Loucy (cell line): Measurements from ENCODE around the gene MCRIP1.

ENCODE experiments used
- H2AFZ ChIP-seq: fragments of 200-600 bp; sonication (generic); 2 replicates; pipeline ENCODE4 v1.6.0; 2016; ENCODE audit warnings: antibody characterized with exemption, mild to moderate bottlenecking, low read length, moderate library complexity
- H3F3A ChIP-seq: fragments of 200-600 bp; 2 replicates; pipeline ENCODE4 v1.6.0; 2016; ENCODE audit warnings: antibody characterized with exemption, low read depth, mild to moderate bottlenecking
- H3K27me3 ChIP-seq: fragments of 200-600 bp; sonication (generic); 2 replicates; pipeline ENCODE4 v1.6.1; 2014; ENCODE audit warnings: low read length, mild to moderate bottlenecking; ENCODE audit not compliant: insufficient read depth, poor library complexity, severe bottlenecking
- H3K36me3 ChIP-seq: fragments of 200-600 bp; sonication (generic); 2 replicates; pipeline ENCODE4 v1.6.1; 2016; ENCODE audit warnings: low read length; ENCODE audit not compliant: insufficient read depth
- H3K4me1 ChIP-seq: fragments of 200-600 bp; sonication (generic); 2 replicates; pipeline ENCODE4 v1.5.1; 2014; ENCODE audit warnings: low read length, mild to moderate bottlenecking; ENCODE audit not compliant: insufficient read depth, poor library complexity, severe bottlenecking
- H3K4me2 ChIP-seq: fragments of 200-600 bp; sonication (generic); 2 replicates; pipeline ENCODE4 v1.6.0; 2014; ENCODE audit warnings: antibody characterized with exemption, low read length, low read depth, mild to moderate bottlenecking; ENCODE audit not compliant: poor library complexity, severe bottlenecking
- H3K4me3 ChIP-seq: fragments of 200-600 bp; sonication (generic); 2 replicates; pipeline ENCODE4 v1.5.1; 2014; ENCODE audit warnings: low read length, mild to moderate bottlenecking, mixed read lengths; ENCODE audit not compliant: poor library complexity, severe bottlenecking
- H3K79me2 ChIP-seq: fragments of 200-600 bp; sonication (generic); 2 replicates; pipeline ENCODE4 v1.6.1; 2014; ENCODE audit warnings: low read length; ENCODE audit not compliant: insufficient read depth
- H3K9ac ChIP-seq: fragments of 200-600 bp; sonication (generic); 2 replicates; pipeline ENCODE4 v1.6.0; 2014; ENCODE audit warnings: mild to moderate bottlenecking, low read depth, low read length, moderate library complexity; ENCODE audit not compliant: poor library complexity, severe bottlenecking
- H3K9me2 ChIP-seq: fragments of 200-600 bp; sonication (generic); replicated peaks from 2 replicates; pipeline ENCODE4 v1.6.1; 2016; ENCODE audit warnings: low read depth, low read length, mixed read lengths
- H3K9me3 ChIP-seq: fragments of 200-600 bp; sonication (generic); 2 replicates; pipeline ENCODE4 v1.6.1; 2014; ENCODE audit warnings: mild to moderate bottlenecking, antibody characterized with exemption, low read length, low read depth; ENCODE audit not compliant: insufficient read depth
- H4K20me1 ChIP-seq: fragments of 200-600 bp; sonication (generic); 2 replicates; pipeline ENCODE4 v1.6.0; 2014; ENCODE audit warnings: antibody characterized with exemption, low read length, mild to moderate bottlenecking; ENCODE audit not compliant: insufficient read depth, poor library complexity, severe bottlenecking
- CTCF ChIP-seq: fragments of 200-600 bp; sonication (generic); conservative IDR thresholded peaks from 2 replicates; pipeline ENCODE4 v1.5.1; 2014; ENCODE audit warnings: mild to moderate bottlenecking, antibody characterized with exemption, low read length
- EZH2phosphoT487 ChIP-seq: fragments of 200-600 bp; IDR thresholded peaks from 2 replicates; pipeline ENCODE4 v1.6.1; 2018; ENCODE audit warnings: antibody characterized with exemption, mild to moderate bottlenecking, moderate library complexity, borderline replicate concordance

Gene MCRIP1

GRCh38 chr17:81867991-81868673 lies 35.0 kb upstream of the MCRIP1 start:
- Histone ChIP-seq H2AFZ (no peak overlapping the region), H3F3A (no peaks in the 10 kb centered on the region; the same call in 1 of the 2 replicates), H3K9me3 (no peaks in the 10 kb centered on the region), H3K9me2 (no peaks in the 10 kb centered on the region), H3K4me1 (peaks cover 27% of the 10 kb centered on the region), H3K79me2 (peaks cover 89% of the 10 kb centered on the region), H3K4me3 (no peak overlapping the region), H4K20me1 (peaks cover 42% of the 10 kb centered on the region), H3K27me3 (peaks cover 4% of the 10 kb centered on the region), H3K4me2 (no peak overlapping the region), H3K9ac (no peak overlapping the region), H3K36me3 (peaks cover 18% of the 10 kb centered on the region)
- no peak for TF ChIP-seq EZH2phosphoT487
- no peak for TF ChIP-seq CTCF

- H4K20me1 ChIP-seq: peaks cover 45% of the 10 kb centered on the region
- H3K9me2 ChIP-seq: no peaks in the 10 kb centered on the region
- peaks cover 89% of the 10 kb centered on the region for H3K79me2 ChIP-seq
These were observed 34.3 kb upstream of the MCRIP1 start for GRCh38 chr17:81867170-81867990.

More at GRCh38 chr17:81867170-81867990, 34.3 kb upstream of the MCRIP1 start:
- Histone ChIP-seq H3K4me3 (no peak overlapping the region), H3K36me3 (peaks cover 18% of the 10 kb centered on the region), H3K4me1 (peaks cover 26% of the 10 kb centered on the region), H2AFZ (no peak overlapping the region), H3K9ac (no peak overlapping the region), H3K4me2 (no peak overlapping the region), H3K9me3 (no peaks in the 10 kb centered on the region), H3F3A (no peaks in the 10 kb centered on the region; the same call in 1 of the 2 replicates), H3K27me3 (peaks cover 4% of the 10 kb centered on the region)
- no peak for TF ChIP-seq EZH2phosphoT487
- no peak for TF ChIP-seq CTCF
